ENCODE measurements around the gene CYSLTR2. TPM values are rescaled to one million over a fixed set of nuclear protein-coding genes. Genes with fewer than 3 reads are reported as not detected.
A peak's percentile ranks its signal among the peaks of the same experiment; 100 is the strongest.

CYSLTR2 gene
- total RNA-seq, 1 donor from 2014 or later, result 2.1 TPM

DNA sequence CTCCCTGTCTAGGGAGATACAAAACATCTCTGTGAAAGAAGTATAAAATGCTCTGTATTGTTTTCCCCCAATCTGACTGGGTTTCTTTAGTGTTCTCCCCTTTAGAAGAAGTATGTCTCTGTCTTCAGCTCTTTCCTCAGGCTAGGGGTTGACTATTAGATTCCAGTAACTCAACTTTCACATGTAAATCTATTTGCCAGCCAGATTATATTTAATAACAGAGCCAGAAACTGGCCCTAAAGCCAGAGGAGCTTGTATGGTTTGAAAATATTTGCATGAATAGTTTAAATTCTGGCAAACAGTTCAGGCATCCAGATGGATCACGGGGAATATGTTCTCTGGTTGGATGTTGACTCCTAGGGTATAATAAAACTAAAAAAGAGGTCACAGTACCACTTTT lies 22.3 kb upstream of the CYSLTR2 start:
- no peak for FAIRE-seq
- peaks cover 19% of the 10 kb centered on the region for H3K4me1 Mint-ChIP-seq (ENCODE audit: low read depth, unreplicated experiment)
- Histone ChIP-seq H3K9ac (ENCODE audit: low read length) (no peak overlapping the region), H2AFZ (ENCODE audit: low read depth, low read length) (no peak overlapping the region), H4K20me1 (ENCODE audit: insufficient read depth, low read length) (no peaks in the 10 kb centered on the region), H3K4me2 (ENCODE audit: low read length) (no peak overlapping the region), H3K79me2 (ENCODE audit: insufficient read depth, low read length) (no peaks in the 10 kb centered on the region), H3K27me3 (ENCODE audit: insufficient read depth, low read length) (no peaks in the 10 kb centered on the region), H3K4me3 (ENCODE audit: insufficient read depth, low read depth, low read length) (no peak overlapping the region), H3K36me3 (ENCODE audit: insufficient read depth, low read length) (no peaks in the 10 kb centered on the region), H3K9me3 (ENCODE audit: insufficient read depth, low read depth, low read length) (no peaks in the 10 kb centered on the region), H3K4me1 (ENCODE audit: insufficient read depth, low read length) (peaks cover 10% of the 10 kb centered on the region), H3K27ac (ENCODE audit: low read depth, low read length) (no peak overlapping the region)
- no peak overlapping the region for H3K27ac Mint-ChIP-seq (ENCODE audit: unreplicated experiment)
- H3K4me3 Mint-ChIP-seq (ENCODE audit: unreplicated experiment), result no peak overlapping the region
- DNase-seq (ENCODE audit: low read depth), result peak; percentile 36
- H3K27me3 Mint-ChIP-seq (ENCODE audit: low read depth, unreplicated experiment), result no peaks in the 10 kb centered on the region
- TF ChIP-seq, protein P1, sequence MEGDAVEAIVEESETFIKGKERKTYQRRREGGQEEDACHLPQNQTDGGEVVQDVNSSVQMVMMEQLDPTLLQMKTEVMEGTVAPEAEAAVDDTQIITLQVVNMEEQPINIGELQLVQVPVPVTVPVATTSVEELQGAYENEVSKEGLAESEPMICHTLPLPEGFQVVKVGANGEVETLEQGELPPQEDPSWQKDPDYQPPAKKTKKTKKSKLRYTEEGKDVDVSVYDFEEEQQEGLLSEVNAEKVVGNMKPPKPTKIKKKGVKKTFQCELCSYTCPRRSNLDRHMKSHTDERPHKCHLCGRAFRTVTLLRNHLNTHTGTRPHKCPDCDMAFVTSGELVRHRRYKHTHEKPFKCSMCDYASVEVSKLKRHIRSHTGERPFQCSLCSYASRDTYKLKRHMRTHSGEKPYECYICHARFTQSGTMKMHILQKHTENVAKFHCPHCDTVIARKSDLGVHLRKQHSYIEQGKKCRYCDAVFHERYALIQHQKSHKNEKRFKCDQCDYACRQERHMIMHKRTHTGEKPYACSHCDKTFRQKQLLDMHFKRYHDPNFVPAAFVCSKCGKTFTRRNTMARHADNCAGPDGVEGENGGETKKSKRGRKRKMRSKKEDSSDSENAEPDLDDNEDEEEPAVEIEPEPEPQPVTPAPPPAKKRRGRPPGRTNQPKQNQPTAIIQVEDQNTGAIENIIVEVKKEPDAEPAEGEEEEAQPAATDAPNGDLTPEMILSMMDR (IDR thresholded peaks at IDR 0.05; ENCODE audit: insufficient read depth, low read depth, low read length), result no peak
- TF ChIP-seq EZH2 (IDR thresholded peaks at IDR 0.05; ENCODE audit: insufficient read depth, low read length), result no peak
- H3K36me3 Mint-ChIP-seq (ENCODE audit: low read depth, unreplicated experiment), result peaks cover 2% of the 10 kb centered on the region
- H3K9me3 Mint-ChIP-seq (ENCODE audit: unreplicated experiment), result peaks cover 4% of the 10 kb centered on the region

DNA sequence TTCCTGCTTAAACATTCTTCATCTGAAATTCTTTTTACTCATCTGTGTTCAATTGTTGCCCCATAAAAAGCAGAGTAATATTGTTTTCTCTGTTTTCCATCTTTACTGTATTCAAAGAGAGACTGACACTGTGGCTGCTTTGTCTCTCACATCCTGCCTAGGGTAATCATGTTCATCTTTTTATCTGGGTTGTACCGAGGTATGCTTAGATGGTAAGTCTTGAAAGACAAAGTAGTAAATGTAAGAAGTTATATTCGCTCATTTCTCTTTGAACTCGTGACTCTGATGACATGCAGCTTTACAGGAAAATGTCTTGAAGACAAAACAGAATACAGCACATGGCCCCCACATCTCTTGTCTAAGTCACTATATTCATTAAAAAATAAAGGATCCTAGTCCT lies 20.0 kb upstream of the CYSLTR2 start:
- no peaks in the 10 kb centered on the region for H3K27me3 Mint-ChIP-seq (ENCODE audit: low read depth, unreplicated experiment)
- H3K27ac Mint-ChIP-seq (ENCODE audit: unreplicated experiment), result no peak overlapping the region
- H3K36me3 Mint-ChIP-seq (ENCODE audit: low read depth, unreplicated experiment), result no peaks in the 10 kb centered on the region
- TF ChIP-seq, protein P1 (IDR thresholded peaks at IDR 0.05; ENCODE audit: insufficient read depth, low read depth, low read length), result no peak
- TF ChIP-seq EZH2 (IDR thresholded peaks at IDR 0.05; ENCODE audit: insufficient read depth, low read length), result no peak
- Histone ChIP-seq H3K9me3 (ENCODE audit: insufficient read depth, low read depth, low read length) (no peaks in the 10 kb centered on the region), H2AFZ (ENCODE audit: low read depth, low read length) (no peak overlapping the region), H3K4me3 (ENCODE audit: insufficient read depth, low read depth, low read length) (no peak overlapping the region), H3K27ac (ENCODE audit: low read depth, low read length) (no peak overlapping the region), H3K27me3 (ENCODE audit: insufficient read depth, low read length) (no peaks in the 10 kb centered on the region), H4K20me1 (ENCODE audit: insufficient read depth, low read length) (no peaks in the 10 kb centered on the region), H3K4me2 (ENCODE audit: low read length) (no peak overlapping the region), H3K79me2 (ENCODE audit: insufficient read depth, low read length) (no peaks in the 10 kb centered on the region), H3K4me1 (ENCODE audit: insufficient read depth, low read length) (no peaks in the 10 kb centered on the region), H3K9ac (ENCODE audit: low read length) (no peak overlapping the region), H3K36me3 (ENCODE audit: insufficient read depth, low read length) (no peaks in the 10 kb centered on the region)
- DNase-seq (ENCODE audit: low read depth), result no peak
- peaks cover 4% of the 10 kb centered on the region for H3K9me3 Mint-ChIP-seq (ENCODE audit: unreplicated experiment)
- FAIRE-seq, result no peak
- H3K4me1 Mint-ChIP-seq (ENCODE audit: low read depth, unreplicated experiment), result peaks cover 21% of the 10 kb centered on the region
- H3K4me3 Mint-ChIP-seq (ENCODE audit: unreplicated experiment), result no peak overlapping the region

DNA sequence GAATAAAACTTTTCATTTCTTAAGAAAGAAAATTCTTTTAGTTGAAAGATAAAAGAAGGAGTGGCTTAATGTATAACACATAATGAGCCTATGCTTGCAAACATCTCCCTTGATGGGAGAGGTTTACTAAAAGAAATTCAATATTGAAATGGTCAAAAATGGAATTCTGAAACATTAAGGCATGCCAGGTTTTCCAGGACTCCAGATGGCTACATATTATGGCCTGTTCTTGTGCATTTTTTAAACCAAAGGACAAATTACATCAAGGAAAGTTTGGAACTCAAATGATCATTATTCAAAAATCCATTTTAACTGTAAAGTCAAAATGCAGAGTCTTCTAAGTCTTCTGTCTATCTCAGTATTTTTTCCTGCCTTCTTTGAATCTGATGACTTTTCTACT lies 19.1 kb upstream of the CYSLTR2 start:
- FAIRE-seq, result no peak
- no peaks in the 10 kb centered on the region for H3K36me3 Mint-ChIP-seq (ENCODE audit: low read depth, unreplicated experiment)

More for the DNA sequence above, 19.1 kb upstream of the CYSLTR2 start:
- no peak for DNase-seq (ENCODE audit: low read depth)
- TF ChIP-seq, protein P1 (IDR thresholded peaks at IDR 0.05; ENCODE audit: insufficient read depth, low read depth, low read length), result no peak
- TF ChIP-seq EZH2 (IDR thresholded peaks at IDR 0.05; ENCODE audit: insufficient read depth, low read length), result no peak
- H3K9me3 ChIP-seq (ENCODE audit: insufficient read depth, low read depth, low read length), result no peaks in the 10 kb centered on the region
- H3K79me2 ChIP-seq (ENCODE audit: insufficient read depth, low read length), result no peaks in the 10 kb centered on the region
- H3K36me3 ChIP-seq (ENCODE audit: insufficient read depth, low read length), result no peaks in the 10 kb centered on the region
- H3K4me2 ChIP-seq (ENCODE audit: low read length), result no peak overlapping the region
- no peak overlapping the region for H3K27ac ChIP-seq (ENCODE audit: low read depth, low read length)
- H3K27ac Mint-ChIP-seq (ENCODE audit: unreplicated experiment), result no peak overlapping the region
- no peak overlapping the region for H3K4me3 ChIP-seq (ENCODE audit: insufficient read depth, low read depth, low read length)
- no peaks in the 10 kb centered on the region for H4K20me1 ChIP-seq (ENCODE audit: insufficient read depth, low read length)
- no peak overlapping the region for H2AFZ ChIP-seq (ENCODE audit: low read depth, low read length)
- H3K9ac ChIP-seq (ENCODE audit: low read length), result no peak overlapping the region
- H3K27me3 ChIP-seq (ENCODE audit: insufficient read depth, low read length), result no peaks in the 10 kb centered on the region
- peaks cover 21% of the 10 kb centered on the region for H3K4me1 Mint-ChIP-seq (ENCODE audit: low read depth, unreplicated experiment)
- peaks cover 4% of the 10 kb centered on the region for H3K9me3 Mint-ChIP-seq (ENCODE audit: unreplicated experiment)
- H3K4me3 Mint-ChIP-seq (ENCODE audit: unreplicated experiment), result no peak overlapping the region
- no peaks in the 10 kb centered on the region for H3K4me1 ChIP-seq (ENCODE audit: insufficient read depth, low read length)
- no peaks in the 10 kb centered on the region for H3K27me3 Mint-ChIP-seq (ENCODE audit: low read depth, unreplicated experiment)
